ENCODE results near the gene DNHD1.

The DNHD1 gene

DNA sequence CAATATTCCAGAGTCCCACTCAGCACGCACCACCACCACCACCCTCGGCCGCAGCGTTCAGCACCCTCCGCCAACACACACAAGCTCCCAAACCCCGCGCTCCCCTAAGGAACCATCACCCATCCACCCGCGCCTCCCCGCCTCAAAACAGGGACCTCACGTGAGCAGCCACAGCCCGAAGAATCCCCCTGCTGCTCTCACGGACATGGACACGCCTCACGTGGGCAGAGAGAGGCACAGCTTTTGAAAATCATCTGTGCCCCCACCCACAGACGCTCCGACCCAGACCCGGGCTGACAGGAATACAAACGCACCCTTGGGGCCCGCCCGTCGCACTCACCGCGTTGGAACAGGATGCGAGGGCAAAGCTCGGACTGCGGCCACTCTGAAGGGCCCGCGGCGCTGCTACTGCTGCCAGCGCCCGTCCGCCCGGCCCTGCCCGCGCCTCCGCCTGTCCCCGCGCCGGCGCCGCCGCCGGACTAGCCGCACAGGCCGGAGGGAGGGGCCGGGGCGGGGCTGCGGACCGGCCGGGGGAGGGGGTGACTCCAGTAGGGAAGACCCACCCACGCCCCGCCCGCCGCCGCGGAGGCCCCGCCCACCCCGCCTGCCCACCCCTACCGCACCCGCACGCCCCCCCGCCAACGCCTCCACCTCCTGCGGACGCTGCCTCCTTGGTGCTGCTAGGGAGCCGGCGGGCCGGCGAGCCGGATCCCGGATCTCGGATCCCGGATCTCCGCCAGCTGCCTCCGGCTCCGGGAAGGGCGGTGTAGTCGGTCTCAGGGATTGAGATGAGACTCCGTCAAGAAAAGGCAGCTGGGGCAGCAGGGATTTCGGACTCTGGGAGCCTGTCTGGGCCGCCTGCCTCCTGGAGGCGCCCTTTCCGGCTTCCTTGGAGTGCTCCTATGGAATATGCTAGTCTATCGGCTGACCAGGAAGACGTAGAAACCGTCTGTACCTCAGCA, 23.3 kb upstream of the DNHD1 start, which contains the start of gene TRIM3:
TSS of gene TRIM3 (minus strand) at position 491 of the 962 bp plus-strand sequence. CDS start 8,246 bp downstream, outside the sequence.
- Histone ChIP-seq H3K9me3 (ENCODE audit: control insufficient read depth, insufficient read depth, low read length) (no peaks in the 10 kb centered on the region), H3K36me3 (ENCODE audit: insufficient read depth, low read length) (peaks cover 4% of the 10 kb centered on the region; the same call in 1 of the 2 replicates), H3K4me1 (ENCODE audit: insufficient read depth, low read length) (peaks cover 15% of the 10 kb centered on the region), H3K9ac (ENCODE audit: low read depth, low read length) (peak within 1 kb of the TSS; percentile 94)

DNA sequence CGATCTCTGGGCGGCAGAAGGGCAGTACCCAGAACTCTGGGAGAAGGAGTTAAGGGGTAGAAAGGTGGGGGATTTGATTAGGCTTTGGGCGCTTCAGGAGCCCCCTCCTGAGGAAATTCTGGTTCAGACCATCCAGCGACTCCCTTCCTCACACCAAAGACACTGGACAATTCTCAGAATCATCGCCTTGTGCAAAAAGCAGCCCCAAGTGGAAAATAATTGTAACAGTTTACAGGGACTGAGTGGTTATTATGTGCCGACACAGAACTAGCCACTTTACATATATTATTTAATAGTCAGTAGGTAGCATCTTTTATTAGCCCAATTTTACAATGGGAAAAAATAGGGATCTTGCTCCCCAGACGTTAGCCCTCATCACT, 22.7 kb upstream of the DNHD1 start:
- no peaks in the 10 kb centered on the region for H3K9me3 ChIP-seq (ENCODE audit: control insufficient read depth, insufficient read depth, low read length)
- peaks cover 9% of the 10 kb centered on the region for H3K36me3 ChIP-seq (ENCODE audit: insufficient read depth, low read length)
- H3K9ac ChIP-seq (ENCODE audit: low read depth, low read length): peak overlapping the region; percentile 77
- peaks cover 14% of the 10 kb centered on the region for H3K4me1 ChIP-seq (ENCODE audit: insufficient read depth, low read length)

DNA sequence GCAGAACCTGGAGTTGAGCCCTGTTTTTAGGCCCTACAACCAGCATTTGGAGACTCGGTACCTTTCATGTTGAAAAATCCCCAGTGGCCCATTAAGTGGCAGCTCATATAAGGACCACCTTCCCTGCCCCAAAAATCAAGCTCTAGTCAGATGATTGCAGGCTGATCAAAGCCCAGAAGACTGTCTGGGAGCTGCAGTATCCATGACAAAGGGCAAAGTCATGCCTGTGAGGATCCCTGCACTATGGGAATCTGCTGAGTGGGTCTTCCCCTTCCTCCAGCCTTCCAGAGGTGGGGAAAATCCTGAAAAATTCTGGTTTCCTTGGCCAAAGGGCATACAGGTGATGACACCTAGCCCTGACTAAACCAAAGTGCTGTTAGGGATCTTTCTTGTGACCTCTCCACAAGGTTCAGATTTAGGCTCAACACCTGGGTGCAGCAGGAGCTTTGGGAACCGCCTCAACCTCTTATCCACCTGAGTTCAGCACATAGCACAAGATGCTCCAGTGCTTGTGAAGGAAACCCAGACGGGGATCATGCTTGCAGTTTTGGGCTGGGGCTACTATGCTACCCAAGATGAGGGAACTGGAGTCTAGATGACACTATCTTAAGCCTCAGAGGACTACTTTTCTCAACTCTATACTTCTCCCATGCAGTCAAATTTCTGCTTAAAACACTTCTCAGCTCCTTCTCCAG, 22.1 kb upstream of the DNHD1 start:
- Histone ChIP-seq H3K9ac (ENCODE audit: low read depth, low read length) (peak overlapping the region; percentile 77; the same call in 1 of the 2 replicates), H3K36me3 (ENCODE audit: insufficient read depth, low read length) (peaks cover 9% of the 10 kb centered on the region), H3K9me3 (ENCODE audit: control insufficient read depth, insufficient read depth, low read length) (no peaks in the 10 kb centered on the region), H3K4me1 (ENCODE audit: insufficient read depth, low read length) (peaks cover 14% of the 10 kb centered on the region)

DNA sequence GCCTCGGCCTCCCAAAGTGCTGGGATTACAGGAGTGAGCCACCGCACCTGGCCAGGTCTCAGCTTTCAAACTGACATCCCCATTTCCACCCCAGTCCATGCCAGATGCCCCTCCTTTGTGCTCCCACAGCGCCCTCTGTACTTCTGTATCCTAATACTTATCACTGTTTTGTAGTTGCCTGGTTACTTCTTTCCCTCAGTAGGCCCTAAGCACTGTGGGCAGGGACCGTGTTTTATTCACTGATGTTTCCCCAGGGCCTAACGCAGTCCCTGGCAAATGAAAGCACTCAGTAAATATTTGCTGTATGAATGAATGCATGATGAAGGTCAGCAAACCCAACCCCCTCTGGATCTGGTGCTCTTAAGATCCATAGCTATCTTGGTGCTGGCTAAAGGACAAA, 21.1 kb upstream of the DNHD1 start:
- Histone ChIP-seq H3K9ac (ENCODE audit: low read depth, low read length) (no peak overlapping the region), H3K4me1 (ENCODE audit: insufficient read depth, low read length) (peaks cover 14% of the 10 kb centered on the region), H3K9me3 (ENCODE audit: control insufficient read depth, insufficient read depth, low read length) (no peaks in the 10 kb centered on the region), H3K36me3 (ENCODE audit: insufficient read depth, low read length) (peaks cover 9% of the 10 kb centered on the region)

DNA sequence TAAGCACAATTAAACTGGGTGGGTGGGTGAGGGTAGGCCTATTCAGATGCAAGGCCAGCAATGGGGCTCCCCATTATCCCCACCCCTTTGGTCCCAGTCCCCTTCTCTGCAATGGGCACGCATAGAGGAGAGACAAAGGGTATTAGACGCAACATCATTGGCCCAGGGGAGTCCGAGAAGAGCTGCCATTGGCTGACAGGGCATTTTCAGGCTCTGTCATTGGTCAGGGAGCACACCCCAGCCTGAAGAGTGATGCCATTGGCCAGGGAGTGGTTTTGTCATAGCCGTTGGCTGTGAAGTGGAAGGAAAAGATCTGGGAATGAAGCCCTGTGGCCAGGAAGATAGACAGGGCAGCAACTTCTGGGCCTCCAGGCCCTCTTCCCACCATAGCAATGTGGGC, 20.5 kb upstream of the DNHD1 start:
- H3K9ac ChIP-seq (ENCODE audit: low read depth, low read length): no peak overlapping the region
- H3K36me3 ChIP-seq (ENCODE audit: insufficient read depth, low read length): peaks cover 9% of the 10 kb centered on the region
- H3K9me3 ChIP-seq (ENCODE audit: control insufficient read depth, insufficient read depth, low read length): no peaks in the 10 kb centered on the region
- H3K4me1 ChIP-seq (ENCODE audit: insufficient read depth, low read length): peaks cover 14% of the 10 kb centered on the region

DNA sequence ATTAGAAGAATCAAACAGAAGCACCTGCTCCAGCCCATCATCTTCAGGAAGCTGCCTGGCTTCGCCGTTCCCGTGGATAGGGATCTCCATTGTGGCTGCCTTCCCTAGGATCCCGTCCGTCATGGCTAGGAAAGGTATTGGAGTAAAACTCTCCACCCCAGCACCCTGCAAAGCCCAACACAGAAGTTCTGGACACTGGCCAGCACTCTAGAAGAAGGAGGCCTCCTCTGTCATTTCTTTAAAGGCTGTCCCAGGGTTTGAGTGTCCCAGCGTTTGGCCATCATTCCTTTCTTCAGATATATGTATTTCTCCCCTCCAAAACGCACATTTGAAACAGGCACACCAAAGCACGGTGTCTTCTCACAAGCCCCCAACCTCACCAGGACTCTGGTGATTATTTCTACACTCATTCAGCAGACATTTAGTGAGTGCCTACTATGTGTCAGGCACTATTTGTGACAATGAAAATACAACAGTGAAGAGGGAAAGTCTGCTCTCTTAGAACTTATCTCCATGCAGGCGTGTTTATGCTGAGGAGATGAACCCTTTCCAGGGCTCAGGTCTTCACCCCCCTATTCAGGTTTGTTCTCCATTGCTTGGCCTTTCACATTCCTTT, 16.7 kb upstream of the DNHD1 start:
- peak overlapping the region; percentile 84 for H3K9ac ChIP-seq (ENCODE audit: low read depth, low read length)
- H3K36me3 ChIP-seq (ENCODE audit: insufficient read depth, low read length): peaks cover 27% of the 10 kb centered on the region
- 0 out of 2 replicates have a peak, but pooled peaks cover under 1% of the 10 kb centered on the region for H3K4me1 ChIP-seq (ENCODE audit: insufficient read depth, low read length)
- H3K9me3 ChIP-seq (ENCODE audit: control insufficient read depth, insufficient read depth, low read length): no peaks in the 10 kb centered on the region

DNA sequence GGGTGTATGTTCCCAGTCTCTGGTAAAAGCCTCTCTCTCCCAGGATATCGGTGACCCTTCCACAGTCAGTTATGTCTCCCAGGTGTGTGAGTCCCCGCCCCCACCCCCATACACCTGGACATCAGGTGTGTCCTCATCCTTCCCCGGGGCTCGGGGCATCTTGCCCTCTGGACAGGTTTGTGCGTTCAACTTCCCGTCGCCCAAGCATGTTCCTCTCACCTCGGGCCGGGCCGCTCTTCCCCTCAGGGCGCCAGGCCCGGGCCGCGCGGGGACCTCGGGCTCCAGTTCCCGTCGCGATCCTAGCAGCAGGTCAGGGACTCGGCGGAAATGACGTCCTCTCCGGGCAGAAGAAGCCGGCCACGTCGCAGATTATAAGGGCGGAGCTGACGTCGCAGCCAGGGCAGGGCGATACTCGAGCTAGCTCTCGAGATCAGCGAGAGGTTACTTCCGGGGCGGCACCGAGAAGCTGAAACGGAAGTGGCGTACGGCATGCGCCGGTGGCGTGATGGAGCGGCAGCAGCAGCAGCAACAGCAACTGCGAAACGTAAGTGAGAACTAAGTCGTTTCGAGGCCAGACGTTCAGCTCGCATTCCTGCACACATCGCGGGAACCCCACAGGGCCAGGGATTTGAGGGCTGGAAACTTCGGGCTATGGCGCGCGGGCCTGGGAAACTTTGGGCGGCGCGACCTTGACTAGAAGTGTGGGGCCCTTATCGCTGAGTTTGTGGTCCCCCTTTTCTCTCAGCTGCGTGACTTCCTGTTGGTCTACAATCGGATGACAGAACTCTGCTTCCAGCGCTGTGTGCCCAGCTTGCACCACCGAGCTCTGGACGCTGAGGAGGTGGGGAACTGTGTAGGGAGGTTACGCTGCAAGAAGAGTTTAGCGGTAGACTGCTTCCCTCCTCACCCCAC, 15.8 kb upstream of the DNHD1 start, which contains the start of the genes ARFIP2 and TIMM10B:
TSS of gene ARFIP2 (minus strand) at position 320 of the 912 bp plus-strand sequence. CDS start 910 bp downstream, outside the sequence.
TSS of gene TIMM10B (plus strand) at position 490 of the 912 bp plus-strand sequence. CDS start at position 506, 16 bp downstream.
- Histone ChIP-seq H3K36me3 (ENCODE audit: insufficient read depth, low read length) (peaks cover 32% of the 10 kb centered on the region), H3K9ac (ENCODE audit: low read depth, low read length) (peak within 1 kb of the TSS; percentile 84), H3K4me1 (ENCODE audit: insufficient read depth, low read length) (no peaks in the 10 kb centered on the region), H3K9me3 (ENCODE audit: control insufficient read depth, insufficient read depth, low read length) (no peaks in the 10 kb centered on the region)

DNA sequence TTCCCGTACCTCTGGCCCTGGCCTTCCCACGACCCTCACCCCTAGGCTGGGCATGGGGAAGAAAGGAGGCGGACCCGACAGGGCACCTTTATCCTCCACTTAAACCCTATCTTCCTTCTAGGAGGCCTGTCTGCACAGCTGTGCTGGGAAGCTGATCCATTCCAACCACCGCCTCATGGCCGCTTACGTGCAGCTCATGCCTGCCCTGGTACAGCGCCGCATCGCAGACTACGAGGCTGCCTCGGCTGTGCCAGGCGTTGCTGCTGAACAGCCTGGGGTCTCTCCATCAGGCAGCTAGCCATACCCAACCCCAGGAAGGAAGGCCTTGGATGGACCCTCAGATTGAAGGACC, 15.2 kb upstream of the DNHD1 start:
- H3K36me3 ChIP-seq (ENCODE audit: insufficient read depth, low read length): peaks cover 32% of the 10 kb centered on the region
- no peaks in the 10 kb centered on the region for H3K4me1 ChIP-seq (ENCODE audit: insufficient read depth, low read length)
- H3K9me3 ChIP-seq (ENCODE audit: control insufficient read depth, insufficient read depth, low read length): no peaks in the 10 kb centered on the region
- peak overlapping the region; percentile 84 for H3K9ac ChIP-seq (ENCODE audit: low read depth, low read length)

DNA sequence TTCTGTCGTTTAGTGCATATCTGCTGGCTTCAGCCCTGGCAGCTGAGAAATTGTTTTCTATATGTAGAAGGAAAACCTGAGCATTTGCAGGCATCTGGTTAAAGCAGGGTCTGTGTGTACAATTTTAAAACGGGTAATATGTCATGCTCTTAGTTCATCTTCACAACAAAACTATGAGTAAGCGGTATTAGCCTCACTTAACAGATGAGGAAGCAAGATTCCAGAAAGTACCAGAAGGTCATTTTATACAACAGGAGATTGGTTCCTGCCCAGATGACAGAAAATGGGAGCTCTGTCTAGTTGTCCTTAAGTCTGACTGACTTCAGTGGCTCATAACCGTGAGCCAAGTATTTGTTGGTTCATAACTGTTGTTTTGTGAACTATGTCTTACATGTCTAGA, 14.6 kb upstream of the DNHD1 start:
- H3K36me3 ChIP-seq (ENCODE audit: insufficient read depth, low read length): peaks cover 32% of the 10 kb centered on the region

DNA sequence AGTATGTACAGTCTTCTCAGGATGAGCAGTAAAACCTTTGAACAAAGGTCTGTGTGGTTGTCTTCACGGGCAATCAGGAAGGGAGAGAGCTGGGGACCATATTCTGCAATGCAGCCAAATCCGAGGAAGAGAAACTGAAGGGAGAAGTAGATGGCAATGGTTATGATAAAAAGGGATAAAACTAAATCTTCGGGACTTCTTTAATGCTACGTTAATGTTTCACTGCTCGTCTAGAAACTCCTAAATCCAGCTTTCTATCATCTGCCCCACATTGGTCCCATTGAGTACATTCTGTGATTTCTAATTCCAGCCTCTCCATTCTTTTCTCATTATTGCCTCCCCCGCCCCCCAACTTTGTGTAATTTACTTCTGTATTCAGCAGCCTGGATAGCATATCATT, 14.1 kb upstream of the DNHD1 start:
- Histone ChIP-seq H3K9me3 (ENCODE audit: control insufficient read depth, insufficient read depth, low read length) (no peaks in the 10 kb centered on the region; the same call in 1 of the 2 replicates), H3K9ac (ENCODE audit: low read depth, low read length) (no peak overlapping the region), H3K36me3 (ENCODE audit: insufficient read depth, low read length) (peaks cover 35% of the 10 kb centered on the region), H3K4me1 (ENCODE audit: insufficient read depth, low read length) (no peaks in the 10 kb centered on the region)

More for the DNA sequence above, 14.6 kb upstream of the DNHD1 start:
- Histone ChIP-seq H3K9ac (ENCODE audit: low read depth, low read length) (no peak overlapping the region; the same call in 1 of the 2 replicates), H3K9me3 (ENCODE audit: control insufficient read depth, insufficient read depth, low read length) (no peaks in the 10 kb centered on the region), H3K4me1 (ENCODE audit: insufficient read depth, low read length) (no peaks in the 10 kb centered on the region)

DNA sequence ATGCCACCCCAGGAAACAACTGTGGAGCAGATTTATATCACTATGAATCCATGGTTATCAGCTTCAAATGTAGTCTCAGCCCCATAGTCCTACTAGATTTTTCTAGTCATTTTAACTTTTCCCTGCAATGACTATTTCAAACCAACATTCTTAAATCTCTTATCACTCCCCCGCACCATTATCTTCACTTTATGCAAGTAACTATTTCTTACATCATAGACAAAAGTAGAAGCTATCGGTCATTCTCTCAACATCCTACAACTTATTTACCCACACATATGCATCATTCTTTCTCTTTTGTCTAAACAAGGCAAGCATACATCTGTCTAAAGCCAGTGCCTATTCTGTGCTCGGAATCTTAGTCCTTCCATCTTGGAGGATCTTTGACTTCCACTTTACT, 11.4 kb upstream of the DNHD1 start:
- no peaks in the 10 kb centered on the region; the same call in 1 of the 2 replicates for H3K9me3 ChIP-seq (ENCODE audit: control insufficient read depth, insufficient read depth, low read length)
- H3K36me3 ChIP-seq (ENCODE audit: insufficient read depth, low read length): peaks cover 31% of the 10 kb centered on the region
- H3K4me1 ChIP-seq (ENCODE audit: insufficient read depth, low read length): no peaks in the 10 kb centered on the region
- no peak overlapping the region for H3K9ac ChIP-seq (ENCODE audit: low read depth, low read length)

DNA sequence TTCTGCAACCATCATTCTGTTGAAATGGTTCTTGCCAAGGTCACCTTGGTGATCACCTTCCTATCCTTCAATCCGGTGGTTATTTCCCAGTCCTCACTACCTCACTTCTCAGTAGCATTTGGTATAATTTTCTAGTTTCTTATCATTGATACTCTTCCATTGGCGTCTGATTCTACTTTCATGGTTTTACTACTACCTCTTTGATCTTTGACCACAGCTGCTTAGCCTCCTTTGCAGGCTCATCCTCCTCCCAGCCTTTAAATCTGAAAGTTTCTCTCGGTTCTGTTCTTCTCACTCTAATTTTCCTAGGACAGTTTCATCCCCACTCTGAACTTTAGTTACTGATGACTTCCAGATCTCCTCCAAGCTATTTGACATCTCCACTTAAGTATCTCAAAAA, 10.8 kb upstream of the DNHD1 start:
- Histone ChIP-seq H3K36me3 (ENCODE audit: insufficient read depth, low read length) (peaks cover 31% of the 10 kb centered on the region), H3K9me3 (ENCODE audit: control insufficient read depth, insufficient read depth, low read length) (no peaks in the 10 kb centered on the region; the same call in 1 of the 2 replicates), H3K9ac (ENCODE audit: low read depth, low read length) (no peak overlapping the region), H3K4me1 (ENCODE audit: insufficient read depth, low read length) (no peaks in the 10 kb centered on the region)

DNA sequence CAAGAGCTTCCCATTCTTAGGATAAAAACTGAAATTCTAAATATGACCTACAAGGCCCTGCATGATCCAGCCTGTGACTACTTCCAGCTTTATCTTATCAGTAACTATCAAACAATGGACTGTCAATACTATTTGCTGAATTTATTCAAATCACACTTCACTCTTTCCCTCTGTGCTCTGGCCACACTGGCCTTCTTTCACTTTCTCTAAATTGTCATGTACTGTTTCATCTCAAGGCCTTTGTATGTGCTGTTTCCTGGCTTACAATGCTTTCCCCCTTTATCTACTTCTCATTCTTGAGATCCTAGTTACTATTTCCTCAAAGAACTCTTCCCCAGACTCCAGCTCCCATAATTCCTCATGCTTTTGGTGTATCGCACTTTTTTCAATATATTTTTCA, 10.1 kb upstream of the DNHD1 start:
- H3K36me3 ChIP-seq (ENCODE audit: insufficient read depth, low read length): peaks cover 31% of the 10 kb centered on the region
- H3K4me1 ChIP-seq (ENCODE audit: insufficient read depth, low read length): no peaks in the 10 kb centered on the region
- H3K9ac ChIP-seq (ENCODE audit: low read depth, low read length): no peak overlapping the region
- no peaks in the 10 kb centered on the region; the same call in 1 of the 2 replicates for H3K9me3 ChIP-seq (ENCODE audit: control insufficient read depth, insufficient read depth, low read length)

Measured in ES-I3 (cell line).